NCI-H1092 treated with DMSO at 0.1 percent for 48 hours (cell line): ENCODE results near the gene GRID2.
"Not testable (repeated sequence)": the region's sequence is repeated elsewhere in the genome, so short reads cannot be mapped to it uniquely, and the experiment has no call there.

ENCODE experiments used
- DNase-seq: peaks from one replicate; lab custom pipeline; 2025; lab: John Stamatoyannopoulos, UW

Gene GRID2

GRCh38 chr4:92438722-92439121, 135.0 kb downstream of the GRID2 start:
- DNase-seq = not testable (repeated sequence)

- DNase-seq = not testable (repeated sequence)
These were observed 138.4 kb downstream of the GRID2 start for GRCh38 chr4:92442131-92442530.

GRCh38 chr4:92444143-92444843, 140.5 kb downstream of the GRID2 start:
- not testable (repeated sequence) for DNase-seq

GRCh38 chr4:92445127-92445526, 141.4 kb downstream of the GRID2 start:
- no peak for DNase-seq

- no peak for DNase-seq
These were observed 143.6 kb downstream of the GRID2 start for GRCh38 chr4:92447255-92447905.

- not testable (repeated sequence) for DNase-seq
These were observed 144.4 kb downstream of the GRID2 start for GRCh38 chr4:92448176-92448575.

GRCh38 chr4:92450694-92451093, 146.9 kb downstream of the GRID2 start:
- DNase-seq = no peak

GRCh38 chr4:92451782-92452181, 148.0 kb downstream of the GRID2 start:
- DNase-seq = no peak

GRCh38 chr4:92452383-92452782, 148.6 kb downstream of the GRID2 start:
- not testable (repeated sequence) for DNase-seq

GRCh38 chr4:92455329-92455839, 151.6 kb downstream of the GRID2 start:
- DNase-seq = no peak

GRCh38 chr4:92455951-92456350, 152.2 kb downstream of the GRID2 start:
- no peak for DNase-seq

GRCh38 chr4:92461732-92462131, 158.0 kb downstream of the GRID2 start:
- no peak for DNase-seq

GRCh38 chr4:92477298-92477697, 173.5 kb downstream of the GRID2 start:
- no peak for DNase-seq

- no peak for DNase-seq
These were observed 179.6 kb downstream of the GRID2 start for GRCh38 chr4:92483341-92483740.

- no peak for DNase-seq
These were observed 184.7 kb downstream of the GRID2 start for GRCh38 chr4:92488496-92488895.

- no peak for DNase-seq
These were observed 193.4 kb downstream of the GRID2 start for GRCh38 chr4:92497141-92497540.

- no peak for DNase-seq
These were observed 197.7 kb downstream of the GRID2 start for GRCh38 chr4:92501456-92501855.

- no peak for DNase-seq
These were observed 203.2 kb downstream of the GRID2 start for GRCh38 chr4:92506933-92507332.

- no peak for DNase-seq
These were observed 210.9 kb downstream of the GRID2 start for GRCh38 chr4:92514627-92515026.

- no peak for DNase-seq
These were observed 212.7 kb downstream of the GRID2 start for GRCh38 chr4:92516450-92516849.

GRCh38 chr4:92519727-92520126, 216.0 kb downstream of the GRID2 start:
- no peak for DNase-seq

- DNase-seq = no peak
These were observed 216.8 kb downstream of the GRID2 start for GRCh38 chr4:92520563-92520962.

GRCh38 chr4:92521941-92522340, 218.2 kb downstream of the GRID2 start:
- DNase-seq = no peak

- no peak for DNase-seq
These were observed 218.6 kb downstream of the GRID2 start for GRCh38 chr4:92522356-92522755.
